Keratinocyte (primary cell): ENCODE data around the gene NEK9.
A peak's percentile ranks its signal among the peaks of the same experiment; 100 is the strongest.

Experiments used
- CTCF ChIP-seq, 3 experiments: IDR thresholded peaks in 1 of 3; conservative IDR thresholded peaks in 1 of 3; optimal IDR thresholded peaks in 1 of 3; 2 replicates in 2 of 3; 3 replicates in 1 of 3; pipeline versions ENCODE3 to v1.5.1; 2011; ENCODE audit warnings: low read length in 3 of 3, mild to moderate bottlenecking in 3 of 3, moderate library complexity in 2 of 3, control low read depth in 1 of 3, inconsistent platforms in 1 of 3; ENCODE audit not compliant: insufficient read depth in 2 of 3; ENCODE audit errors: extremely low read depth in 1 of 3
- EZH2 ChIP-seq: IDR thresholded peaks from one replicate; pipeline ENCODE4 v1.6.1; 2012; ENCODE audit warnings: inconsistent platforms, mild to moderate bottlenecking, low read length, moderate library complexity

GRCh38 chr14:75176142-75176820 is 49.4 kb upstream of the NEK9 start, which contains the start of gene TMED10:
- TF ChIP-seq CTCF (optimal IDR thresholded peaks at IDR 0.05 in 1 of 3, IDR thresholded peaks at IDR 0.05 in 1 of 3, conservative IDR thresholded peaks at IDR 0.05 in 1 of 3; ENCODE audit: extremely low read depth in 1 of 3, insufficient read depth in 2 of 3, low read length in 3 of 3) (peak in 1 of 3 experiments; percentile 1), EZH2 (no peak)
